Right kidney (tissue), 1 donor: ENCODE measurements around the gene SBDS.

ENCODE experiments used
- DNase-seq: peaks from one replicate; pipeline ENCODE4 v3.0.0-alpha.2; 2016

Gene SBDS

GRCh38 chr7:66948480-66949109 lies 46.8 kb downstream of the SBDS start:
- no peak for DNase-seq

GRCh38 chr7:66946545-66946944 lies 48.8 kb downstream of the SBDS start:
- no peak for DNase-seq

- no peak for DNase-seq
Measured at GRCh38 chr7:66939325-66939724, 56.1 kb downstream of the SBDS start.

GRCh38 chr7:66937940-66938339 lies 57.4 kb downstream of the SBDS start:
- DNase-seq, result no peak
